Epithelial cell of esophagus (primary cell): ENCODE measurements around the gene MAP1S.

Source experiments
- DNase-seq: peaks from one replicate; pipeline ENCODE4 v3.0.0; 2010; ENCODE audit warnings: low read depth
- H3K4me3 ChIP-seq: 2 replicates; pipeline ENCODE4 v1.5.1; 2011; ENCODE audit warnings: mild to moderate bottlenecking, low read length, control low read depth
- TF ChIP-seq, protein P1 (sequence below): IDR thresholded peaks from 2 replicates; pipeline ENCODE4 v1.5.1; 2011; ENCODE audit warnings: low read depth, mild to moderate bottlenecking, low read length, control low read depth, inconsistent platforms; ENCODE audit not compliant: insufficient read depth; ENCODE audit errors: missing control alignments

The MAP1S gene

DNA sequence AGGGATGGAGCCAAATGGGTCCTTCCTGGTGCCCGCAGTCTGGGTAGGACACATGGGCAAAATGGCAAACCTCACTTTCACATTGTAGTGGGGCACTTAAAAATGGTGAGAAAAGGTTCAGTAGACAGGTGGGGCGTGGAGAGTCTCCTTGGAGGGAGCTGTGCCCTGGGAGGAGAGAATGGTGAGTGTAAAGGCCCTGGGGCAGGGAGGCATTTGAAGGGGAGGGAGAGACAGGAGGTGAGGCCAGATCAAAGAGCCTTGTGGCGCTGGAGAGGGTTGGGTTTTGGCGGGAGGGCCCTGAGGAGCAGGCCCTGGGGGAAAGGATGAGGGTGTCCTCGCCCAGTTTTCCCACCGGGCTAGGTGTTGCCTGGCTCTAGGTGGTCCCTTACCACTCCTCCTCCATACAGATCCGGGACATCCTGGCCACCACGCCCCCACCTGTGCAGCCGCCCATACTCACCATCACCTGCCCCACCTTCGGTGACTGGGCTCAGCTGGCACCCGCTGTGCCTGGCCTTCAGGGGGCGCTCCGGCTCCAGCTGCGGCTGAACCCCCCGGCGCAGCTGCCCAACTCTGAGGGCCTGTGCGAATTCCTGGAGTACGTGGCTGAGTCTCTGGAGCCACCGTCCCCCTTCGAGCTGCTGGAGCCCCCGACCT is 6.3 kb downstream of the MAP1S start:
- DNase-seq: no peak
- no peak overlapping the region for H3K4me3 ChIP-seq
- TF ChIP-seq, protein P1, sequence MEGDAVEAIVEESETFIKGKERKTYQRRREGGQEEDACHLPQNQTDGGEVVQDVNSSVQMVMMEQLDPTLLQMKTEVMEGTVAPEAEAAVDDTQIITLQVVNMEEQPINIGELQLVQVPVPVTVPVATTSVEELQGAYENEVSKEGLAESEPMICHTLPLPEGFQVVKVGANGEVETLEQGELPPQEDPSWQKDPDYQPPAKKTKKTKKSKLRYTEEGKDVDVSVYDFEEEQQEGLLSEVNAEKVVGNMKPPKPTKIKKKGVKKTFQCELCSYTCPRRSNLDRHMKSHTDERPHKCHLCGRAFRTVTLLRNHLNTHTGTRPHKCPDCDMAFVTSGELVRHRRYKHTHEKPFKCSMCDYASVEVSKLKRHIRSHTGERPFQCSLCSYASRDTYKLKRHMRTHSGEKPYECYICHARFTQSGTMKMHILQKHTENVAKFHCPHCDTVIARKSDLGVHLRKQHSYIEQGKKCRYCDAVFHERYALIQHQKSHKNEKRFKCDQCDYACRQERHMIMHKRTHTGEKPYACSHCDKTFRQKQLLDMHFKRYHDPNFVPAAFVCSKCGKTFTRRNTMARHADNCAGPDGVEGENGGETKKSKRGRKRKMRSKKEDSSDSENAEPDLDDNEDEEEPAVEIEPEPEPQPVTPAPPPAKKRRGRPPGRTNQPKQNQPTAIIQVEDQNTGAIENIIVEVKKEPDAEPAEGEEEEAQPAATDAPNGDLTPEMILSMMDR: peak; percentile 24

DNA sequence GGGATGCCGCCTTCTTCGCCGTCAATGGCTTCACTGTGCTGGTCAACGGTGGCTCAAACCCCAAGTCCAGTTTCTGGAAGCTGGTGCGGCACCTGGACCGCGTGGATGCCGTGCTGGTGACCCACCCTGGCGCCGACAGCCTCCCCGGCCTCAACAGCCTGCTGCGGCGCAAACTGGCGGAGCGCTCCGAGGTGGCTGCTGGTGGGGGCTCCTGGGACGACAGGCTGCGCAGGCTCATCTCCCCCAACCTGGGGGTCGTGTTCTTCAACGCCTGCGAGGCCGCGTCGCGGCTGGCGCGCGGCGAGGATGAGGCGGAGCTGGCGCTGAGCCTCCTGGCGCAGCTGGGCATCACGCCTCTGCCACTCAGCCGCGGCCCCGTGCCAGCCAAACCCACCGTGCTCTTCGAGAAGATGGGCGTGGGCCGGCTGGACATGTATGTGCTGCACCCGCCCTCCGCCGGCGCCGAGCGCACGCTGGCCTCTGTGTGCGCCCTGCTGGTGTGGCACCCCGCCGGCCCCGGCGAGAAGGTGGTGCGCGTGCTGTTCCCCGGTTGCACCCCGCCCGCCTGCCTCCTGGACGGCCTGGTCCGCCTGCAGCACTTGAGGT is 7.0 kb downstream of the MAP1S start:
- TF ChIP-seq, protein P1: no peak
- no peak overlapping the region for H3K4me3 ChIP-seq
- no peak for DNase-seq

DNA sequence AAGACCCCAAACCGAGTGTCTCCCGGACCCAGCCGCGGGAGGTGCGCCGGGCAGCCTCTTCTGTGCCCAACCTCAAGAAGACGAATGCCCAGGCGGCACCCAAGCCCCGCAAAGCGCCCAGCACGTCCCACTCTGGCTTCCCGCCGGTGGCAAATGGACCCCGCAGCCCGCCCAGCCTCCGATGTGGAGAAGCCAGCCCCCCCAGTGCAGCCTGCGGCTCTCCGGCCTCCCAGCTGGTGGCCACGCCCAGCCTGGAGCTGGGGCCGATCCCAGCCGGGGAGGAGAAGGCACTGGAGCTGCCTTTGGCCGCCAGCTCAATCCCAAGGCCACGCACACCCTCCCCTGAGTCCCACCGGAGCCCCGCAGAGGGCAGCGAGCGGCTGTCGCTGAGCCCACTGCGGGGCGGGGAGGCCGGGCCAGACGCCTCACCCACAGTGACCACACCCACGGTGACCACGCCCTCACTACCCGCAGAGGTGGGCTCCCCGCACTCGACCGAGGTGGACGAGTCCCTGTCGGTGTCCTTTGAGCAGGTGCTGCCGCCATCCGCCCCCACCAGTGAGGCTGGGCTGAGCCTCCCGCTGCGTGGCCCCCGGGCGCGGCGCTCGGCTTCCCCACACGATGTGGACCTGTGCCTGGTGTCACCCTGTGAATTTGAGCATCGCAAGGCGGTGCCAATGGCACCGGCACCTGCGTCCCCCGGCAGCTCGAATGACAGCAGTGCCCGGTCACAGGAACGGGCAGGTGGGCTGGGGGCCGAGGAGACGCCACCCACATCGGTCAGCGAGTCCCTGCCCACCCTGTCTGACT is 7.9 kb downstream of the MAP1S start:
- no peak overlapping the region for H3K4me3 ChIP-seq
- TF ChIP-seq, protein P1: no peak

DNA sequence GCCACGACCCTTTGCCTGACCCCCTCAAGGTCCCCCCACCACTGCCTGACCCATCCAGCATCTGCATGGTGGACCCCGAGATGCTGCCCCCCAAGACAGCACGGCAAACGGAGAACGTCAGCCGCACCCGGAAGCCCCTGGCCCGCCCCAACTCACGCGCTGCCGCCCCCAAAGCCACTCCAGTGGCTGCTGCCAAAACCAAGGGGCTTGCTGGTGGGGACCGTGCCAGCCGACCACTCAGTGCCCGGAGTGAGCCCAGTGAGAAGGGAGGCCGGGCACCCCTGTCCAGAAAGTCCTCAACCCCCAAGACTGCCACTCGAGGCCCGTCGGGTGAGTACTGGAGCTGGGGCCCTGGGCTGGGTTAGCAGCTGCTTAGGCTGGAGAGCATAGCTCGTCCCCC is 8.6 kb downstream of the MAP1S start:
- TF ChIP-seq, protein P1: no peak
- no peak overlapping the region for H3K4me3 ChIP-seq
- no peak for DNase-seq

More for the DNA sequence above, 7.9 kb downstream of the MAP1S start:
- no peak for DNase-seq

DNA sequence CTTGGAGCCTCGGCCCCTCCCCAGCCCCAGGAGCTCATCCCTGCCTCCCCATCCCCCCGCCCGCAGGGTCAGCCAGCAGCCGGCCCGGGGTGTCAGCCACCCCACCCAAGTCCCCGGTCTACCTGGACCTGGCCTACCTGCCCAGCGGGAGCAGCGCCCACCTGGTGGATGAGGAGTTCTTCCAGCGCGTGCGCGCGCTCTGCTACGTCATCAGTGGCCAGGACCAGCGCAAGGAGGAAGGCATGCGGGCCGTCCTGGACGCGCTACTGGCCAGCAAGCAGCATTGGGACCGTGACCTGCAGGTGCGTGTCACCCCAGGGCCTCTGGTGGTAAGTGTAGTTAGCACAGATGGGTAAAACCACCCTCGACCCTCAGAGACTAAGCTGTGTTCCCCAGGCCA is 13.8 kb downstream of the MAP1S start:
- TF ChIP-seq, protein P1: no peak
- DNase-seq: no peak
- H3K4me3 ChIP-seq: no peak overlapping the region

DNA sequence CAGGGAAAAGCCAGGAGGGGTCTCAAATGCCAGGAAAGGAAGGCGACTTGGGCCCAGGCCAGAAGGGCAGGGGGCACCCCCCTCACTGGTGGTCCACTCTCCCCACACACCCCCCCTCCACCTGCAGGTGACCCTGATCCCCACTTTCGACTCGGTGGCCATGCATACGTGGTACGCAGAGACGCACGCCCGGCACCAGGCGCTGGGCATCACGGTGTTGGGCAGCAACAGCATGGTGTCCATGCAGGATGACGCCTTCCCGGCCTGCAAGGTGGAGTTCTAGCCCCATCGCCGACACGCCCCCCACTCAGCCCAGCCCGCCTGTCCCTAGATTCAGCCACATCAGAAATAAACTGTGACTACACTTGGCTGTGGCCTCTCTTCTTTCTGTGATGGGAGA is 14.9 kb downstream of the MAP1S start:
- DNase-seq: no peak
- no peak overlapping the region for H3K4me3 ChIP-seq
- TF ChIP-seq, protein P1: no peak
